Measurements from ENCODE around the gene OR2K2.
"Not testable (repeated sequence)": the region's sequence is repeated elsewhere in the genome, so short reads cannot be mapped to it uniquely, and the experiment has no call there.

OR2K2 gene

DNA sequence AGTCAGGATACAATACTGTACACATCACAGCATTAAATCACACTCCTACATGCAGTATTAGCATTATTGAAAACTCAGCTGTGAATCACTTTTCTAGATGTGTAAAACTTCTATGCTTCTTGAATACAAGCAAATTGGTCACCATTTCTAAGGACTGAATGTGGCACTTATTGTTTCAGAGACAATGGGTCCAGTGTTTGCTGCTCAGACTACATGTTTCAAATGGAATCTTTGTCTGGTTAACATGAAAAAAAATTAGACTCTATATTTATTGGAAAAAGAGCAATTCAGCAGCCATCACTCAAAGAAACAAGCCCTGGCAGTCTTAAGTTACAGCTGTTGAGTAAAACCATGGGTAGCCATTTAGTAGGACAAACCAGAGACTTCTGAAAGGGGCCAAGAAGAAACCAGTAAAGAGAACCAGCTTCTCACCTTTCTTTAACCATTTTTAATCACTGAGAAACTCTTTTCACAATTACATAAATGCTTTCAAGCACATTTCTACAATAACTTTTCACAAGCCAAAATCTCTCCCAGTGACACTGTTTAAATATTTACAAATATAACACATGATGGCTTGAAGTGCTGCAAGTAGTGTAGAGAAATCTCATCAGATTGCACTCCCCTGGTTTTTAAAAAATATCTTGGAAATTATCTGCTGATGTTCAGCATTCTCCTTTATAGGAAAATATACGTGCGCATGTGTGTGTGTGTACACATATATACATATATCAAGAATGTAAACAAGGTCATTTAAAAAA lies 35.2 kb downstream of the OR2K2 start:
- Histone ChIP-seq H3K36me3 (ENCODE audit: control insufficient read depth, insufficient read depth, low read length) (no peaks in the 10 kb centered on the region), H3K27me3 (ENCODE audit: control insufficient read depth, insufficient read depth, low read length) (no peaks in the 10 kb centered on the region), H3K4me3 (ENCODE audit: low read length) (no peak overlapping the region), H3K4me1 (ENCODE audit: control insufficient read depth, insufficient read depth, low read length) (no peaks in the 10 kb centered on the region), H3K9ac (ENCODE audit: low read length) (no peak overlapping the region), H3K9me3 (ENCODE audit: control insufficient read depth, low read length) (no peaks in the 10 kb centered on the region)

DNA sequence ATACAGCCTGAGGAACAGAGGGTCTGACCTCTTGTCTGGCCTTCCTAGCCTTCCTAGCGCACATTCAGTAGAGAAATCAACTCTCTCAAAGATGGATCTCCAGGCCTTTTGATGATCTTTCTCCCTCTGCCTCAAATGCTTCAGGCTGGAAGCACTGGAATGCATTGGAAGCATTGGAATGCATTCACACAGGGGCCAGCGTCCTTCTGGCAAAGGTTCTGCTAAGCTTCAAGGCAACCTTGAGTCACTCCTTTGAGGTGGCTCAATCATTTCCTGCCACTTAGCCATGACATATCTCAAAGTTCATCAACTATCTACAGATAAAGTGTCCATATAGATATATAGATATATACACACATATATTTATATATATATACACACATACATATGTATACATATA lies 42.9 kb downstream of the OR2K2 start:
- Histone ChIP-seq H3K4me3 (ENCODE audit: low read length) (no peak overlapping the region), H3K36me3 (ENCODE audit: control insufficient read depth, insufficient read depth, low read length) (no peaks in the 10 kb centered on the region), H3K27me3 (ENCODE audit: control insufficient read depth, insufficient read depth, low read length) (no peaks in the 10 kb centered on the region), H3K9ac (ENCODE audit: low read length) (no peak overlapping the region), H3K4me1 (ENCODE audit: control insufficient read depth, insufficient read depth, low read length) (no peaks in the 10 kb centered on the region), H3K9me3 (ENCODE audit: control insufficient read depth, low read length) (no peaks in the 10 kb centered on the region)

DNA sequence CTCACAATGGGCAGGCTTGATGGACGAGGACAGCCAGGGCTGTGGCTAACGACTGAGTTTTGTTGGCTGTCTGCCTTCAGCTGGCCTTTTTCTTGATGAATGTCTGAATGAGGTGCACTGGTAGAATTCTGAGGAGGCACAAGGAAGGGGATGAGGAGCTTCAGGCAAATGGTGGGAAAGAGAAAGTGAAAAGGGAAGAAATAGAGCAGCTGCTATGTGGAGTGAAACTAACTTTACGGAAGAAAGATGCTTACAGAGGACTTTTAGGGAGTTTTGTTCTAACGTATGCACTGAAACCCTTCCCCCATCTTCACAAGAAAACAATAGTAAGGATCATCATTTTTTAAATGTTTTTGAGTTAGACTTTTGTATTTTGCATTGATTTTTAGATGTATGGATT lies 45.3 kb downstream of the OR2K2 start:
- no peaks in the 10 kb centered on the region for H3K4me1 ChIP-seq (ENCODE audit: control insufficient read depth, insufficient read depth, low read length)
- no peaks in the 10 kb centered on the region for H3K36me3 ChIP-seq (ENCODE audit: control insufficient read depth, insufficient read depth, low read length)
- H3K4me3 ChIP-seq (ENCODE audit: low read length): no peak overlapping the region

DNA sequence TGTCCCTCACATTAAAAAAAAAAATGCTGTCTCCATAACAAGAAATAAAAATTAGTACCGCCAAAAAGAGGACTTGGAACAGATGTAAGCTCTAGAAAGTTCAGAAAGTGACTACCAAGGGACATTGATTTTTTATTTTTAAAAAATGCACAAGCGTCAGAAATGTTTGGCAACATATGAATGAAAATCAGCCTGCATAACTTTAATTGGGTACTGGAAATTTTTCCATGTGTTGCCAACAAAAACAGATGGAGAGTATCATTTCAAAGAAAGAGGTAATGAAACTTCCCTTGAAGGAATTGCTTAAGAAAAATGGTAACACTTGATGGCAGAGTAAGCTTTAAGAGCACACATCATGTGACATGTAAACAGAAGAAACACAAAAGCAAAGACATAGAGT lies 47.2 kb downstream of the OR2K2 start:
- Histone ChIP-seq H3K9ac (ENCODE audit: low read length) (no peak overlapping the region), H3K9me3 (ENCODE audit: control insufficient read depth, low read length) (no peaks in the 10 kb centered on the region), H3K27me3 (ENCODE audit: control insufficient read depth, insufficient read depth, low read length) (no peaks in the 10 kb centered on the region), H3K36me3 (ENCODE audit: control insufficient read depth, insufficient read depth, low read length) (no peaks in the 10 kb centered on the region), H3K4me1 (ENCODE audit: control insufficient read depth, insufficient read depth, low read length) (no peaks in the 10 kb centered on the region), H3K4me3 (ENCODE audit: low read length) (no peak overlapping the region)

More for the DNA sequence above, 45.3 kb downstream of the OR2K2 start:
- no peak overlapping the region for H3K9ac ChIP-seq (ENCODE audit: low read length)
- H3K27me3 ChIP-seq (ENCODE audit: control insufficient read depth, insufficient read depth, low read length): no peaks in the 10 kb centered on the region
- H3K9me3 ChIP-seq (ENCODE audit: control insufficient read depth, low read length): no peaks in the 10 kb centered on the region

DNA sequence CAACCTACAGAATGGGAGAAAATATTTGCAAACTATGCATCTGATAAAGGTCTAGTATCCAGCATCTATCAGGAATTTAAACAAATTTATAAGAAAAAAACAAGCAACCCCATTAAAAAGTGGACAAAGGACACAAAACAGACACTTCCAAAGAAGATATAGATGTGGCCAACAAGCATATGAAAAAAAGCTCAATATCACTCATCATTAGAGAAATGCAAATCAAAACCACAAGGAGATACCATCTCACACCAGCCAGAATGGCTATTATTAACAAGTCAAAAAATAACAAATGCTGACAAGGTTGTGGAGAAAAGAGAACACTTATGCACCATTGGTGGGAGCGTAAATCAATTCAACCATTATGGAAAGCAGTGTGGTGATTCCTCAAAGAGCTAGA lies 49.2 kb downstream of the OR2K2 start:
- not testable (repeated sequence) for H3K36me3 ChIP-seq (ENCODE audit: control insufficient read depth, insufficient read depth, low read length); H3K4me1 ChIP-seq (ENCODE audit: control insufficient read depth, insufficient read depth, low read length); H3K27me3 ChIP-seq (ENCODE audit: control insufficient read depth, insufficient read depth, low read length); H3K4me3 ChIP-seq (ENCODE audit: low read length); H3K9me3 ChIP-seq (ENCODE audit: control insufficient read depth, low read length); H3K9ac ChIP-seq (ENCODE audit: low read length)
